Progenitor cell of endocrine pancreas (in vitro differentiated cells): ENCODE data around the gene NXPH2. TPM values are rescaled to one million over a fixed set of nuclear protein-coding genes. Genes with fewer than 3 reads are reported as not detected.

Experiments used
- DNase-seq: peaks from one replicate; pipeline ENCODE4 v3.0.0; 2021; ENCODE audit warnings: low spot score; ENCODE audit not compliant: unreplicated experiment
- H3K27ac Mint-ChIP-seq: 2 replicates; pipeline ENCODE4 v1.8.0; 2021; ENCODE audit warnings: mild to moderate bottlenecking, moderate library complexity, mixed read lengths
- H3K27me3 Mint-ChIP-seq: 2 replicates; pipeline ENCODE4 v1.8.0; 2021; ENCODE audit warnings: mixed read lengths
- H3K36me3 Mint-ChIP-seq: 2 replicates; pipeline ENCODE4 v1.8.0; 2022; ENCODE audit warnings: mixed read lengths; ENCODE audit not compliant: insufficient read depth
- H3K4me1 Mint-ChIP-seq: 2 replicates; pipeline ENCODE4 v1.8.0; 2021; ENCODE audit warnings: low read depth, mixed read lengths
- H3K4me3 Mint-ChIP-seq: 2 replicates; pipeline ENCODE4 v1.8.0; 2021; ENCODE audit warnings: low read depth, mild to moderate bottlenecking, moderate library complexity, mixed read lengths
- H3K9me3 Mint-ChIP-seq: 2 replicates; pipeline ENCODE4 v1.8.0; 2021; ENCODE audit warnings: low read depth, mixed read lengths
- CTCF ChIP-seq: fragments of 200-600 bp; sonication (generic); IDR thresholded peaks from one replicate; pipeline ENCODE4 v1.5.0; 2021; ENCODE audit warnings: antibody characterized with exemption, mild to moderate bottlenecking; ENCODE audit not compliant: unreplicated experiment
- total RNA-seq: library from RNA; stranded (reverse); gene quantifications from 2 replicates; pipeline ENCODE4 v1.2.1, GENCODE V29; 2021

Gene NXPH2
- total RNA-seq, 1 donor from 2014 or later = 5.3 TPM

GRCh38 chr2:138703242-138703641 is 76.9 kb downstream of the NXPH2 start:
- Mint-ChIP-seq H3K27me3 (no peaks in the 10 kb centered on the region), H3K4me3 (no peak overlapping the region), H3K4me1 (peaks cover 10% of the 10 kb centered on the region), H3K9me3 (no peaks in the 10 kb centered on the region), H3K36me3 (no peaks in the 10 kb centered on the region), H3K27ac (no peak overlapping the region)
- no peak for TF ChIP-seq CTCF
- no peak for DNase-seq

- Mint-ChIP-seq H3K9me3 (no peaks in the 10 kb centered on the region), H3K27me3 (no peaks in the 10 kb centered on the region), H3K4me1 (peaks cover 7% of the 10 kb centered on the region), H3K4me3 (no peak overlapping the region), H3K27ac (no peak overlapping the region), H3K36me3 (no peaks in the 10 kb centered on the region)
- DNase-seq = no peak
- TF ChIP-seq CTCF = no peak
Observed at GRCh38 chr2:138700716-138701115, 79.5 kb downstream of the NXPH2 start.

- Mint-ChIP-seq H3K9me3 (no peaks in the 10 kb centered on the region), H3K27ac (peak overlapping the region; percentile 30), H3K36me3 (no peaks in the 10 kb centered on the region), H3K27me3 (no peaks in the 10 kb centered on the region), H3K4me3 (no peak overlapping the region), H3K4me1 (peaks cover 7% of the 10 kb centered on the region)
- no peak for DNase-seq
- no peak for TF ChIP-seq CTCF
Observed at GRCh38 chr2:138699421-138699820, 80.8 kb downstream of the NXPH2 start.

GRCh38 chr2:138698428-138698827 is 81.8 kb downstream of the NXPH2 start:
- Mint-ChIP-seq H3K9me3 (no peaks in the 10 kb centered on the region), H3K27ac (no peak overlapping the region), H3K36me3 (no peaks in the 10 kb centered on the region), H3K27me3 (no peaks in the 10 kb centered on the region), H3K4me1 (peaks cover 7% of the 10 kb centered on the region), H3K4me3 (no peak overlapping the region)
- DNase-seq = no peak
- no peak for TF ChIP-seq CTCF

- TF ChIP-seq CTCF = no peak
- H3K27ac Mint-ChIP-seq = no peak overlapping the region
- H3K36me3 Mint-ChIP-seq = peaks cover 2% of the 10 kb centered on the region
- peaks cover 6% of the 10 kb centered on the region for H3K9me3 Mint-ChIP-seq
- H3K27me3 Mint-ChIP-seq = no peaks in the 10 kb centered on the region
- no peak overlapping the region for H3K4me3 Mint-ChIP-seq
- no peak for DNase-seq
- no peaks in the 10 kb centered on the region for H3K4me1 Mint-ChIP-seq
Observed at GRCh38 chr2:138691667-138692066, 88.5 kb downstream of the NXPH2 start.
